ENCODE measurements around the gene SGSM2.

Gene SGSM2

GRCh38 chr17:2369551-2370210 is 32.4 kb downstream of the SGSM2 start:
- DNase-seq, result no peak

DNA sequence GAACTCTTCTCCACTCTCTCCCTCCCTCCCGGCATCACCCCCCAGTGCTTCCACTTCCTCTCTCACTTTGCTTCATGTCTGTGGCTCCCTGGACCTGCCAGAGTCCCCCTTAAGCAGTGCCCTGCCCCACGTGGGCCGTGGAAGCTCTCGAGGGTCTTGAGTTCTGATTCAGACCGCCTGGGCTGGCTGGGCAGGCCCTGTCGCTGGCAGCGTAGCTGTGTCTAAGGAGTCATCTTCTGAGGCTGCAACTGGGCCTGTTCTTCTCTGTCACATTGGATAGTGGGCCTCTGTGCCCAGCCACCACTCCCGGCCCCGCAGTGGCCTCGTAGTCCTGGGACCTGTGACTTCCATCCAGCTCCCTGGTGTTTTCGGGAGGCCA is 32.9 kb downstream of the SGSM2 start:
- DNase-seq, result no peak

DNA sequence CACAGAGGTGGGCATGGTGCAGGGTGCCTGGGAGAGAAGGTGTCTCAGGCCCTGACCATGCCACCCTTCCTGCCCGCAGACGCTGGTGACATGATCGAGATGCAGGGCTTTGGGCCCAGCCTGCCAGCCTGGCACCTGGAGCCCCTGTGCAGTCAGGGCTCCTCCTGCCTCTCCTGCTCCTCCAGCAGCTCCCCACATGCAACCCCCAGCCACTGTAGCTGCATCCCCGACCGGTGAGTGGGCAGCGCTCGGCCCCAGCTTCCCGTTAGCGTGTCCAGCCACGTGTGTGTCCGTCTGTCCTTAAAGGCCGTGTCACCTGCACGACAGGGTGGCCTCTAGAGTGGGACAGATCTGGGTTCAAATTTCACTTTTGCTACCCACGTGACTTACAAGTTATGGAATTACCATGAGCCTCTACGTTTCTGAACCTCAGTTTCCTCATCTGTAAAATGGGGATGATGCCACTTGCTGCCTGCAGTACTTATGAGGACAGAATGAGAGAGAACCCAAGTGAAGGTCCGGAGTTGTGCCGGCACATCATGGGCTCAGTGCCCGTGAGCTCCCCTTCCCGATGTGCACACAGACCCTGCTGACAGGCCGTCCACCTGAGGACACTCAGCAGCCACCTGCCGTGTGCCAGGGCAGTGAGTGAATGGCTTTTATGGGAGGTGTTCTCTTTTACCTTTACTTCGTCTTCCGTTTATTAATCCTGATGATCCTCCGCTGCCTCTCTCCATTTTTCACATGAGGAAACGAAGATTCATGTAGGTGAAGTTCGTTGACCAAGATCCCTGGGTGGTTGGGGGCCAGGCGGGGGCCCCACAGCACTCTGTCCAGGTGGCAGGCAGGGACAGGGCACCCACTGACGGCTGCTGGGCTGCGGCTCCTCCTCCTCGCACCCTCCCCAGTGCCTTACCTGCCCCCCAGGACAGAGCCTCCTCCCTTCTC is 34.2 kb downstream of the SGSM2 start:
- no peak for DNase-seq

GRCh38 chr17:2372180-2372579 is 34.9 kb downstream of the SGSM2 start:
- DNase-seq, result no peak

DNA sequence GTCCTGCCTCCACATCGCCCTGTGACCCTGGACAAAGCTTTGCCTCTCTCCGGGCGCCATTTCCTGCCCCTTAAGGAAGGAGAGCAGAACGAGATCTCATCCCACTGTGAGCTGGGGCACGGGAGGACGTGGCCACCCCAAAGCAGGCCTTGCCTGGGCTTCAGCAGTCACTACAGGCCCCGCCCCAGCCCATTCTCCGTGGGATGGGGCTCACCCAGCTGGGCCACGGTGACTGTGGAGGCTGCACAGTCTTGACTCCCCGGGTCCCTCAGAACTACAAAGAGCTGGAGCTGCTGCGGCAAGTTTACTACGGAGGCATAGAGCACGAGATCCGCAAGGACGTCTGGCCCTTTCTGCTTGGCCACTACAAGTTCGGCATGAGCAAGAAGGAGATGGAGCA is 35.4 kb downstream of the SGSM2 start:
- no peak for DNase-seq

DNA sequence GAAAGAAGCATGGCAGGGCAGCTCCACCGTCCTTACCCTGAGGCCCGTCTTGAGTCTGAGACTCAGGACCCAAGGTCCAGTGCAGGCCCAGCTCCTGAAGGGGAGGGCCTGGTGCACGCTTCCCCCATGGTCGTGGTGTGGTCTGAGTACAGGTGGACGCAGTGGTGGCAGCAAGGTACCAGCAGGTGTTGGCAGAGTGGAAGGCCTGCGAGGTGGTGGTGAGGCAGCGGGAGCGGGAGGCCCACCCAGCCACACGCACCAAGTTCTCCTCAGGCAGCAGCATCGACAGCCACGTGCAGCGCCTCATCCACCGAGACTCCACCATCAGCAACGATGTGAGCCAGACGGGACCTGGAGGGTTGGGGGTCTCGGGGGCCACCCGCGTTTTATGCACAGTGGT is 35.9 kb downstream of the SGSM2 start:
- DNase-seq, result no peak

DNA sequence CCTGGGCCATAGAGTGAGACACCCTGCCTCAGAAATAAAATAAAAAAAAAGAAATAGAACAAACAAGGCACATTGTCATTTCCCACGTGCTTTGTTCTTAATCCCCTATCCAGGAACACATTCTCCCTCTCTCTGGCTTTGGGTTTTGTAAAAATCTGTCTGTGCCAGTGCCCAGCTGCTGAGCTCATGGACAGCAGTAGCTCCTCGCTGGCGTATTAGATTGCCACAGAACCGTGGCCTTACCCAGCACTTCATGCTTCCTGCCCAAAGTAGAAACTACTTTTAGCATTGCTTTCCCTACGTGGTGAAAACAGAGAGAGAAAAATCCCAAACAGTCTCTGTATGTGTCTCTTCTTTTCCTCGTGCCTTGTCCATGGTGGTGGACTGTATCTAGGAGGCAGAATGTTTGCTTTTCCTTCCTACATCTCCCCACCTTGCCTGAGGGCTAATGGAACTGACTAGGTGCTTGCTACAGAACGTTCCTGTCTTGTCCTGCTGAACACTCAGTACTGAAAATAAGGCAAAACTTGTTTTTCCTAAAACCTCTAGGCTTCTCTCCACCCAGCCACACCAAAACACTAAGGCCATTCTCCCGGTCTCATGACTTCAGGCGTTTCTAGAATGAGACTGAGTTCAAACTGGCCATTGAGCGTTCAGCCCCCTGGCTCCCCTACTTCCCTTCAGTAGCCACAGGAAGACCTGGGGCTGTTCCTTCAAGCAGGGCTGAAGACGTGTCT is 37.4 kb downstream of the SGSM2 start:
- DNase-seq, result no peak

- DNase-seq, result no peak
Measured at GRCh38 chr17:2375406-2375805, 38.1 kb downstream of the SGSM2 start.

DNA sequence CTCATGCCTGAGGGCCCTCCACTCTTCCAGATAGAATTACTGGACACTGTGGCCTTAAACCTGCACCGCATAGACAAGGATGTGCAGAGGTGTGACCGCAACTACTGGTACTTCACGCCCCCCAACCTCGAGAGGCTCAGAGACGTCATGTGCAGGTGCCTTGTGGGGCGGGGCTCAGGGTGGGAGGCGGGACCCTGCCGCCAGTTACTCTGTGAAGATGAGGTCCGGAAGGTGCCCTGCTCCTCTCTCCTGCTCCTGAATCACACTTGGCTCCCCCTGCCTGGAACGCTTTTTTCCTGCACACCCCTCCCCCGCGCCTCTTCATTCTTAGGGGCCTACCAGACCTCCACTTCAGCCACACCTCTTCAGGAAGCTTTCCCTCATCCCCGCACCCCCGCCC is 38.8 kb downstream of the SGSM2 start:
- DNase-seq, result no peak

DNA sequence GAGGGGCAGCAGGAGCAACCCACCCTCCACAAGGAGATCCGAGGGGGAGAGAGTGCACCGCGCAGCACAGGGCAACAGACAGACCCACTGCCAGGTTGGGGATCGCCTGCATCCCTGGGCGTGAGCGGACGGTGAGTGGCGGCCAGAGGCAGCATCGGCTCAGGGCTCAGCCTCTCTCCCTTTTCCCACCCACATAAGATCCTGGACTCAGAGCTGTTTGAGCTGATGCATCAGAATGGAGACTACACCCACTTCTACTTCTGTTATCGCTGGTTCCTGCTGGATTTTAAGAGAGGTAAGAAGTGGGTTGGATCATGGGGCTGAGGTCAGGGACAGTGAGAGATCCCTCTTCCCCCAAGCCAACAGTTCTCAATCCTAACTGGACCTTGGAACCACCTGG is 40.4 kb downstream of the SGSM2 start:
- DNase-seq, result no peak

GRCh38 chr17:2378905-2379304 is 41.6 kb downstream of the SGSM2 start:
- no peak for DNase-seq

- no peak for DNase-seq
Measured at GRCh38 chr17:2379489-2380225, 42.4 kb downstream of the SGSM2 start.

GRCh38 chr17:2380226-2380922 is 43.1 kb downstream of the SGSM2 start:
- DNase-seq, result no peak

GRCh38 chr17:2380950-2381649 is 43.8 kb downstream of the SGSM2 start:
- DNase-seq, result no peak

DNA sequence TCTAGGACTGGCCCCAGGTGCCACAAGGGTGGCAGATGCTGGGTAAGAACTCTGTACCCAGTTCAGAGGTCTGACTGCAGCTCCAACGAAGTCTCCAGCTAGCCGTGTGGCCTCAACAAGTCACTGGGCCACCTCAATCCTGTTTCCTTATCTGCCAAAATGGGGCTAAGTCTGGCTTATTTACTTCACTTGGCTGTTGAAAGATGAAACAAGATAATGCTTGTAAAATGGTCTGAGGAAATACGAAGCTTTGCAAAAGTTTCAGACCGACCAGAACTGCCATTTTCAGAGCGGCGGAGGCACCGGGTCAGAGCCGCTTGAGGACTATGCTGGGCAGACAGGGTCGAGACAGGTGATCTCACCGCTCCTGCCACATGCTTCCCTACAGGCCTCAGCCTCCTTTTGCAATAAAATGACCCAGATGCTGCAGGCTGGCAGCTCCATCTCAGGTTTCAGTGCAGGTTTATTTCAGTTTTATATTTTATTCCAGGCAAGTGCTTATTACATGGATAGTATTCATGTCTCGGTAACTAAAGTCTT is 46.4 kb downstream of the SGSM2 start:
- DNase-seq, result no peak

DNA sequence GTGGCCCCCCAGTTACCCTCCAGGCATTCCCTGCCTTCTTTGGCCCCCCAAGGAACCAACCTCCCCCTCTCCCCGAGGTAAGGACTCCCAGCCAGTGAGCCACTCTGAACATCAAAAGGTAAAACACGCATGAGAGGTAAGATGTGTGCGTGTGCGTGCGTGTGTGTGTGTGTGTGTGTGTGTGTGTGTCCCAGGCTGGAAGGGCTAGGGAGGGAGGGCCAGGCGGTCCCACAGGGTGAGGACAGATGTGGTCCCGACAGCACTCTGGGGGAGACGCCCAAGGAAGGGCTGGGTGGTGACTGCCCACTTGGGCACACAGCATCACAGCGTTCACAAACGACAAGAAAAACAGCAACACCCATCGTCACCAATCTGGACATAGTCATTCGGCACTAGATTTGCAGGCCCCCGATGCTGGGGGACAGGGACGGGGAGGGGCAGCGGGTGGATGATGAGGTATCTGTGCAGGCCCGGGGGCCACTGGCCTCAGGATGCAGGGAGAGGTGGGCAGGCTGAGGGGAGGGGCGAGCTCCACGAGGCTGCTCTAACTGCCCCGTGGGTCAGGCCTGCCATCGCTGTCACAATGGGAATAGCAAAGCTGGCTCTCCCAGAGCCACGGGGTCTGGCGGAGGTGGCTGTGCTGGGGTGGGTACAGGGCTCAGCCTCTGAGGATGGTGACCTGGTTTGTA is 47.3 kb downstream of the SGSM2 start:
- no peak for DNase-seq

GRCh38 chr17:2385240-2386210 is 48.2 kb downstream of the SGSM2 start:
- DNase-seq, result no peak

DNA sequence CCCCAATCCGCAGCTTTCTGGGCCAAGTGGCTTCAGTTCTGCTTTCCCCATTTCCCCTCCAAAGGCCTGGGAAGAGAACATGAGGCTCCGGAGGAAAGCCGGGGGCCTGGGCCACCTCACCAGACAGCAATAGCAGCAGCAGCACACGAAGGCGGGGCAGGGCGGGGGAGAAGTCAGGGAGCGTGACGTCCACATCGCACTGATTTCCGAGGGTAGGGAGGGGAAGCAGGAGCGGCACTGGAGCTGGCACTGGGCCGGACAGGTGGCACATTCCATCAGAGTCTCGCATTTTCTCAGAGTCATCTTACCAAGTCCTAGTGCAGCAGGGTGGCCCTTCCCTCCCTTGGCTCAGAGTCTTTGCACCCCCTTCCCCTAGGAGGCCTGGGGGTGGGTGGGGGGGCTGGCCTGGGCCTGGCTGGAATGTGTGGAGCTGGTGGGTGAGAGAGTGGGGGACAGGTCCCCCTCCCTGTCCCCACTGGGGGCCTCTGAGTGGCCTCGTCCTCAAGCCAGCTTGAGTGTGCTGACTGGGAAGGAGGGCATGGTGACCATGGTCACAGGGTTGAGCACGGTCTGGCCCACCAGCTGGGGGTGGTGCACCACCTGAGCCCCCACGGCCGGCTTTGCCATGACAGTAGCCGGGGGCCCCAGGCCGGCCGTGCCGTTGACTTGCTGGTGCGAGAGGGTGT is 49.2 kb downstream of the SGSM2 start:
- no peak for DNase-seq

Measured in activated gamma-delta T cell treated with Interleukin-2 at 50 U/mL for 16 hours (primary cell).